Tibial nerve (tissue), 4 donors: ENCODE data around the gene FAM83F.

Experiments
- CTCF ChIP-seq, 5 experiments: fragments of 200-600 bp in 3 of 5; fragments of 450-650 bp in 2 of 5; sonication (generic) in 3 of 5; IDR thresholded peaks; one replicate each; pipeline ENCODE4 v1.5.1; 2016 to 2019; ENCODE audit warnings: antibody characterized with exemption in 5 of 5, mild to moderate bottlenecking in 3 of 5, moderate library complexity in 2 of 5
- EP300 ChIP-seq, 2 donors: sonication (generic); formaldehyde crosslinking; IDR thresholded peaks; one replicate each; pipeline ENCODE4 v1.6.1; 2017; ENCODE audit warnings: antibody characterized with exemption in 2 of 2, mild to moderate bottlenecking in 1 of 2
- POLR2A ChIP-seq, 2 donors: fragments of 450-650 bp; IDR thresholded peaks; one replicate each; pipeline ENCODE4 v1.6.1; 2017; ENCODE audit warnings: antibody characterized with exemption in 2 of 2, mild to moderate bottlenecking in 2 of 2, moderate library complexity in 2 of 2

GRCh38 chr22:39965748-39966147, 29.0 kb upstream of the FAM83F start:
- TF ChIP-seq CTCF (IDR thresholded peaks at IDR 0.05) (no peak), POLR2A (IDR thresholded peaks at IDR 0.05) (no peak), EP300 (IDR thresholded peaks at IDR 0.05) (no peak)
